Coronary artery (tissue), 2 donors: Measurements from ENCODE around the gene TMEM62.

Source experiments
- DNase-seq: peaks from one replicate; pipeline ENCODE4 v3.0.0-alpha.2; 2017; ENCODE audit warnings: low spot score
- H3K27ac ChIP-seq, 2 donors: fragments of 200-600 bp; sonication (generic); one replicate each; pipeline ENCODE4 v1.5.1; 2016 to 2019
- H3K4me3 ChIP-seq: fragments of 200-600 bp; sonication (generic); 2 replicates; pipeline ENCODE4 v1.5.1; 2016; ENCODE audit warnings: mild to moderate bottlenecking, moderate library complexity
- CTCF ChIP-seq: fragments of 200-600 bp; sonication (generic); IDR thresholded peaks from one replicate; pipeline ENCODE4 v1.5.1; 2019; ENCODE audit warnings: antibody characterized with exemption

TMEM62 gene

GRCh38 chr15:43204016-43204901 lies 70.9 kb downstream of the TMEM62 start:
- no peak for DNase-seq
- no peak for TF ChIP-seq CTCF
- no peak overlapping the region for H3K4me3 ChIP-seq
- H3K27ac ChIP-seq: no peak overlapping the region

GRCh38 chr15:43206054-43206453 lies 72.7 kb downstream of the TMEM62 start:
- no peak for TF ChIP-seq CTCF
- DNase-seq: no peak
- Histone ChIP-seq H3K27ac (no peak overlapping the region), H3K4me3 (no peak overlapping the region)

GRCh38 chr15:43207024-43207423 lies 73.6 kb downstream of the TMEM62 start:
- Histone ChIP-seq H3K27ac (no peak overlapping the region), H3K4me3 (no peak overlapping the region)
- no peak for DNase-seq
- TF ChIP-seq CTCF: no peak

- Histone ChIP-seq H3K4me3 (no peak overlapping the region), H3K27ac (no peak overlapping the region)
- DNase-seq: no peak
- TF ChIP-seq CTCF: no peak
Observed at GRCh38 chr15:43208052-43209002, 74.9 kb downstream of the TMEM62 start.

- DNase-seq: peak; percentile 69
- no peak overlapping the region for H3K27ac ChIP-seq
- no peak for TF ChIP-seq CTCF
Observed at GRCh38 chr15:43209059-43209824, 75.9 kb downstream of the TMEM62 start.

GRCh38 chr15:43210172-43210745 lies 76.9 kb downstream of the TMEM62 start:
- Histone ChIP-seq H3K27ac (no peak overlapping the region), H3K4me3 (no peak overlapping the region)
- peak; percentile 62 for DNase-seq
- no peak for TF ChIP-seq CTCF

More at GRCh38 chr15:43209059-43209824, 75.9 kb downstream of the TMEM62 start:
- H3K4me3 ChIP-seq: no peak overlapping the region
